GM23248 (cell line): ENCODE results near the gene CATSPERB.

Experiments
- EZH2 ChIP-seq: fragments of 200-600 bp; sonication (generic); IDR thresholded peaks from 2 replicates; pipeline ENCODE4 v1.6.1; 2018; ENCODE audit warnings: antibody characterized with exemption, mild to moderate bottlenecking; ENCODE audit not compliant: insufficient read depth, poor library complexity, severe bottlenecking
- EZH2phosphoT487 ChIP-seq: fragments of 200-600 bp; sonication (generic); IDR thresholded peaks from 2 replicates; pipeline ENCODE4 v1.6.1; 2018; ENCODE audit warnings: antibody characterized with exemption, moderate library complexity, mild to moderate bottlenecking, low read depth; ENCODE audit not compliant: insufficient read depth

- TF ChIP-seq EZH2 (no peak), EZH2phosphoT487 (no peak)
Observed at GRCh38 chr14:91744068-91744480, 12.2 kb upstream of the CATSPERB start.
